GM23248 (cell line): ENCODE results near the gene SYNGR3.

Source experiments
- EZH2 ChIP-seq: fragments of 200-600 bp; sonication (generic); IDR thresholded peaks from 2 replicates; pipeline ENCODE4 v1.6.1; 2018; ENCODE audit warnings: antibody characterized with exemption, mild to moderate bottlenecking; ENCODE audit not compliant: insufficient read depth, poor library complexity, severe bottlenecking
- EZH2phosphoT487 ChIP-seq: fragments of 200-600 bp; sonication (generic); IDR thresholded peaks from 2 replicates; pipeline ENCODE4 v1.6.1; 2018; ENCODE audit warnings: antibody characterized with exemption, moderate library complexity, mild to moderate bottlenecking, low read depth; ENCODE audit not compliant: insufficient read depth

GRCh38 chr16:2015947-2016208, 26.1 kb downstream of the SYNGR3 start:
- TF ChIP-seq EZH2 (no peak), EZH2phosphoT487 (no peak)
